Right atrium auricular region (tissue), 2 donors: ENCODE data around the gene PNPLA8. TPM values are rescaled to one million over a fixed set of nuclear protein-coding genes. Genes with fewer than 3 reads are reported as not detected.
"Not testable (repeated sequence)": the region's sequence is repeated elsewhere in the genome, so short reads cannot be mapped to it uniquely, and the experiment has no call there.

Experiments used
- DNase-seq: peaks from one replicate; pipeline ENCODE4 v3.0.0-alpha.2; 2019; ENCODE audit warnings: low spot score
- H3K27ac ChIP-seq, 2 donors: fragments of 200-600 bp; sonication (generic); 1 replicate in 1 of 2; 2 replicates in 1 of 2; pipeline ENCODE4 v1.5.1; 2016 to 2019
- H3K27me3 ChIP-seq, 2 donors: fragments of 200-600 bp; sonication (generic); one replicate each; pipeline versions ENCODE4 v1.5.1 to v1.6.0; 2017 to 2019
- H3K36me3 ChIP-seq: fragments of 200-600 bp; sonication (generic); one replicate; pipeline ENCODE4 v1.5.1; 2016
- H3K4me1 ChIP-seq, 2 donors: fragments of 200-600 bp; sonication (generic); one replicate each; pipeline versions ENCODE4 v1.5.1 to v1.6.0; 2017 to 2019
- H3K4me3 ChIP-seq, 2 donors: fragments of 200-600 bp; sonication (generic); 1 replicate in 1 of 2; 2 replicates in 1 of 2; pipeline ENCODE4 v1.5.1; 2017 to 2019; ENCODE audit warnings: mild to moderate bottlenecking in 1 of 2, moderate library complexity in 1 of 2
- H3K9me3 ChIP-seq, 2 donors: fragments of 200-600 bp; sonication (generic); one replicate each; pipeline ENCODE4 v1.5.1; 2019
- total RNA-seq, 2 donors: library from RNA; depleted of rRNA; stranded (reverse); fragments of >200 nt; gene quantifications; one replicate each; pipeline ENCODE4 v1.1.0, GENCODE V29; 2016
- TF ChIP-seq, protein P1 (sequence below), 2 donors: fragments of 200-600 bp; sonication (generic); IDR thresholded peaks; one replicate each; pipeline ENCODE4 v1.5.1; 2019; ENCODE audit warnings: antibody characterized with exemption in 2 of 2

Gene PNPLA8
- total RNA-seq, 2 donors from 2014 or later, result 25.9 to 33.1 TPM

DNA sequence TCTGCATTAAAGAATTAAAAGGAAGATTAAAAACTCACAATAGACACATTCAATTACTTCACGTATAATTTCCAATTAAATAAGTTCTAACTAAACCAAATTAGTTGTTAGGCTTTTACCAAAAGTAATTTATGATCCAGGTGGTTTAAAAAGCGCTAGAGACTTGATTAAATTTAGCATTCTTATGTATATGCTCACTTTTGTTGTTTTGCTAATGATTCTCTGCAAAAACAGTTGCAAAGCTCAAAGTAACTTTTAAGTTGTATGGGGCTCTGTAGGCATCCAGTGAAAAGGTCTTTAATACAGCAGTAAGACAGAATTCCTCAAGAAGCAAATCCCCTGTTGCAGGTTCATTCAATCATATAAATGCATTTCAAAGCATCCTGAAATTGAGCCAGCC lies 15.5 kb upstream of the PNPLA8 start:
- no peaks in the 10 kb centered on the region for H3K36me3 ChIP-seq
- no peak for DNase-seq
- no peaks in the 10 kb centered on the region for H3K4me1 ChIP-seq
- H3K9me3 ChIP-seq, result no peaks in the 10 kb centered on the region
- H3K27me3 ChIP-seq, result no peaks in the 10 kb centered on the region
- H3K27ac ChIP-seq, result no peak overlapping the region
- H3K4me3 ChIP-seq, result no peak overlapping the region
- TF ChIP-seq, protein P1, sequence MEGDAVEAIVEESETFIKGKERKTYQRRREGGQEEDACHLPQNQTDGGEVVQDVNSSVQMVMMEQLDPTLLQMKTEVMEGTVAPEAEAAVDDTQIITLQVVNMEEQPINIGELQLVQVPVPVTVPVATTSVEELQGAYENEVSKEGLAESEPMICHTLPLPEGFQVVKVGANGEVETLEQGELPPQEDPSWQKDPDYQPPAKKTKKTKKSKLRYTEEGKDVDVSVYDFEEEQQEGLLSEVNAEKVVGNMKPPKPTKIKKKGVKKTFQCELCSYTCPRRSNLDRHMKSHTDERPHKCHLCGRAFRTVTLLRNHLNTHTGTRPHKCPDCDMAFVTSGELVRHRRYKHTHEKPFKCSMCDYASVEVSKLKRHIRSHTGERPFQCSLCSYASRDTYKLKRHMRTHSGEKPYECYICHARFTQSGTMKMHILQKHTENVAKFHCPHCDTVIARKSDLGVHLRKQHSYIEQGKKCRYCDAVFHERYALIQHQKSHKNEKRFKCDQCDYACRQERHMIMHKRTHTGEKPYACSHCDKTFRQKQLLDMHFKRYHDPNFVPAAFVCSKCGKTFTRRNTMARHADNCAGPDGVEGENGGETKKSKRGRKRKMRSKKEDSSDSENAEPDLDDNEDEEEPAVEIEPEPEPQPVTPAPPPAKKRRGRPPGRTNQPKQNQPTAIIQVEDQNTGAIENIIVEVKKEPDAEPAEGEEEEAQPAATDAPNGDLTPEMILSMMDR (IDR thresholded peaks at IDR 0.05), result no peak

DNA sequence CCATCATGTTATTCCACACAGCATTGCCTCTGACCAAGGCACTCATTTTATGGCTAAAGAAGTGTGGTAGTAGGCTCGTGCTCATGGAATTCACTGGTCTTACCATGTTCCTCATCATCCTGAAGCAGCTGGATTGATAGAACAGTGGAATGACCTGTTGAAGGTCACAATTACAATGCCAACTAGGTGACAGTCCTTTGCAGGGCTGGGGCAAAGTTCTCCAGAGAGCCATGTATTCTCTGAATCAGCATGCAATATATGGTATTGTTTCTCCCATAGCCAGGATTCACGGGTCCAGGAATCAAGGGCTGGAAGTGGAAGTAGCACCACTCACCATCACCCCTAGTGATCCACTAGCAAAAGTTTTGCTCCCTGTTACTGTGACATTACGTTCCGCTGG lies 12.8 kb upstream of the PNPLA8 start:
- H3K9me3 ChIP-seq, H3K36me3 ChIP-seq, DNase-seq, H3K27me3 ChIP-seq, H3K27ac ChIP-seq, H3K4me1 ChIP-seq, H3K4me3 ChIP-seq: not testable (repeated sequence)

DNA sequence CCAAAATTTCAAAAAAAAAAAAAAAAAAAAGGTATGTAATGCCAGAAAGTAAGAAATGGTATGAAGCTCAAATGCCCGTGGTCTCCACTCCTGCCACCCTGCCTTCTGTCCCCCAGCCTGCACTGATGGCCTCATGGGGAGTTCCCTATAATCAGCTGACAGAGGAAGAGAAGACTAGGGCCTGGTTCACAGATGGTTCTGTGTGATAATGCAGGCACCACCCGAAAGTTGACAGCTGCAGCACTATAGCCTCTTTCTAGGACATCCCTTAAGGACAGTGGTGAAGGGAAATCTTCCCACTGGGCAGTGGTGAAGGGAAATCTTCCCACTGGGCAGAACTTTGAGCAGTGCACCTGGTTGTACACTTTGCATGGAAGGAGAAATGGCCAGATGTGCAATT lies 12.3 kb upstream of the PNPLA8 start:
- not testable (repeated sequence) for H3K4me1 ChIP-seq, H3K27me3 ChIP-seq, H3K27ac ChIP-seq, H3K4me3 ChIP-seq, H3K9me3 ChIP-seq, H3K36me3 ChIP-seq, DNase-seq

DNA sequence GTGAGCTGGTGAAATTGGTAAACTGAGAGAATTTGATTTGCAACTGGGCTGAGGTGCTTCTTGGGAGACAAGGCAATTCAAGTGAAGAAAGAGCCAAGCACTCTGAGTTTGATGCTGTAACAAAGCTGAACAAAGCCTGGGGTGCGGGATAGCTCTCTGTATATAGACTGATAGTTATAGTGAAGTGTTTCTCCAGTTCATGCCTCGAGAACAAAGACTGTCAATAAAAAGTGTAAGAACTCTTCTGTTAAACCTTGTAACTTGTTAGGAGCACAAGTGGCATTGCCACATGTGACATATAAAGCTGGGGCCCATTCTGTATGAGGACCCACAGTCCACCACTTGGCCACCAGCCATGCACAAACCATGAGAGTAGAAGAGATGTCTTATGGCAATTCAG lies 11.3 kb upstream of the PNPLA8 start:
- DNase-seq, result no peak
- H3K27me3 ChIP-seq, result no peaks in the 10 kb centered on the region
- H3K4me3 ChIP-seq, result no peak overlapping the region
- no peaks in the 10 kb centered on the region for H3K4me1 ChIP-seq
- TF ChIP-seq, protein P1 (IDR thresholded peaks at IDR 0.05), result no peak
- no peaks in the 10 kb centered on the region for H3K9me3 ChIP-seq
- H3K27ac ChIP-seq, result no peak overlapping the region
- no peaks in the 10 kb centered on the region for H3K36me3 ChIP-seq

DNA sequence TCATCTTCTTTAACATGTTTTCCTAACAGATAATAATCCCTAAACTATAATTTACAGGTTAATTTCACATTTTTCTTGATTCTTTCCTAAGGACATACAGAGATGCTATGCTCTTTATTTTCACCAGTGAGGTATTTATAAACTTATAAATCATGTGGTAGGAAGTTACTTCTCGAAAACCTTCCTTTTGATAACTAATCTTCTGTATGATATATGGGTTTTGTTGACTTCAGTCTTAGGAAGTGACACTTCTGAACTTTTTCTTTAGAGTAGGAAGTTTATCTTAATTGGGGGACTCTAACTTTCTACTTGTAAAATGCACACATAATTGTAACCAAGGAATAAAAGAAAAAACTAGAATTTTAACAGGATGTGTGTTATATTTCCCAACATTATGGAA lies 9.8 kb upstream of the PNPLA8 start:
- H3K4me3 ChIP-seq, result no peak overlapping the region
- H3K27me3 ChIP-seq, result no peaks in the 10 kb centered on the region
- TF ChIP-seq, protein P1 (IDR thresholded peaks at IDR 0.05), result no peak
- H3K36me3 ChIP-seq, result no peaks in the 10 kb centered on the region
- no peaks in the 10 kb centered on the region for H3K9me3 ChIP-seq
- H3K27ac ChIP-seq, result no peak overlapping the region
- no peaks in the 10 kb centered on the region for H3K4me1 ChIP-seq
- DNase-seq, result no peak

DNA sequence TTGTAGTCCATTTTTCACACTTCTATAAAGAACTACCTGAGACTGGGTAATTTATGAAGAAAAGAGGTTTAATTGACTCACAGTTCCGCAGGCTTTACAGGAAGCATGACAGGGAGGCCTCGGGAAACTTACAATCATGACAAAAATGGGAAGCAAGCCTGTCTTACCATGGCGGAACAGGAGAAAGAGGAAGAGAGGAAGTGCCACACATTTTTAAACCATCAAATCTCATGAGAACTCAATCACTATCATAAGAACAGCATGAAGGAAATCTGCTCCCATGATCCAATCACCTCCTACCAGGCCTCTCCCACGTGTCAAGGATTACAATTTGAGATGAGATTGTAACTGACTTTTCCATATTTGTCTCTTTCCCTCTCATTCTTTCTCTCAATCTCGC lies 9.3 kb upstream of the PNPLA8 start:
- no peaks in the 10 kb centered on the region for H3K4me1 ChIP-seq
- no peaks in the 10 kb centered on the region for H3K27me3 ChIP-seq
- TF ChIP-seq, protein P1 (IDR thresholded peaks at IDR 0.05), result no peak
- no peaks in the 10 kb centered on the region for H3K36me3 ChIP-seq
- no peaks in the 10 kb centered on the region for H3K9me3 ChIP-seq
- no peak overlapping the region for H3K4me3 ChIP-seq
- H3K27ac ChIP-seq, result no peak overlapping the region
- no peak for DNase-seq

DNA sequence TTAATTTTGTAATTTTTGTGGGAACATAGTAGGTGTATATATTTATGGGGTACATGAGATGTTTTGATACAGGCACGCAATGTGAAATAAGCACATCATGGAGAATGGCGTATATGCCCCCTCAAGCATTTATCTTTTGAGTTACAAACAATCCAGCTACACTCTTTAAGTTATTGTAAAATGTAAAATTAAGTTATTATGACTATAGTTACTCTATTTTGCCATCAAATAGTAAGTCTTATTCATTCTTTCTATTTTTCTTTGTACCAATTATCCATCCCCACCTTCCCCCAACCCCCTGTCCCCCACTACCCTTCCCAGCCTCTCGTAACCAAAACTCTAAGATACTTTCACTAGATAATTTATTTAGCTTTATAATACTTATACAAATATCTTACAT lies 7.8 kb upstream of the PNPLA8 start:
- no peaks in the 10 kb centered on the region for H3K9me3 ChIP-seq
- no peaks in the 10 kb centered on the region for H3K36me3 ChIP-seq
- TF ChIP-seq, protein P1 (IDR thresholded peaks at IDR 0.05), result no peak
- H3K4me1 ChIP-seq, result no peaks in the 10 kb centered on the region
- H3K27me3 ChIP-seq, result no peaks in the 10 kb centered on the region
- no peak for DNase-seq
- H3K27ac ChIP-seq, result no peak overlapping the region
- H3K4me3 ChIP-seq, result no peak overlapping the region
